ENCODE data around the gene LTC4S. TPM values are rescaled to one million over a fixed set of nuclear protein-coding genes. Genes with fewer than 3 reads are reported as not detected.

LTC4S gene
- total and polyA plus RNA-seq, 2 donors (not counting 3 experiments of a cell fraction or from before 2014, with no cell fraction given), result 0.95 to 6.3 TPM

DNA sequence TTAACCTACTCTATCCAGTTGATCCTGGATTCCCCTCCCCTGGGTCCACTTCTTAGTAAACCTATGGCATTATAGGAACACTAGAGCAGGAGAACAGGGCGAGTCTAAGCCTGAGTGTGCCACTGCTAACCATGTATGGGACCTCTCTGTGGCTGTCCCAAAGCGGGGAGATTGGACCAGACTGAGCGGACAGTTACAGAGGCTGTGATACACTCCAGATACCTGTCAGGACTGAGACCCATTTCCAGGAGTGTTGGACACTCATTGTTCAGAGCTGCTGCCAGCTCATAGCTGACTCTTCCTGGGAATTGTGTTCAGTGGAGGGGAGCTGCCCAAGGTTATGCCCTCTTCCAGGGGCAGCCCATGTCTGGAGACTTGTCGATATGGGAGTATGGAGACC is 11.9 kb upstream of the LTC4S start:
- intact Hi-C loops (cut with micrococcal nuclease) (no loop called here), dilution Hi-C loops (cut with MboI; ENCODE audit: extremely low pct_ligation_motif_present, low sequenced_read_pairs) (no loop called here)
- Histone ChIP-seq H3K27ac (ENCODE audit: insufficient read depth, low read depth, low read length) (no peak overlapping the region), H3K9me1 (replicated peaks; ENCODE audit: control insufficient read depth, extremely low read depth, insufficient read depth, low read length) (no peaks in the 10 kb centered on the region), H3K4me2 (ENCODE audit: insufficient read depth, low read length) (no peak overlapping the region), H3K4me3 (replicated peaks in 1 of 3; ENCODE audit: insufficient read depth in 1 of 3, low read depth in 1 of 3, low read length in 3 of 3) (no peak overlapping the region), H3K36me3 (ENCODE audit: control insufficient read depth in 2 of 2, extremely low read depth in 1 of 2, insufficient read depth in 2 of 2, low read length in 2 of 2) (peaks cover 0 to 9% of the 10 kb centered on the region in 2 experiments), H3K79me2 (ENCODE audit: control insufficient read depth, insufficient read depth, low read length) (no peaks in the 10 kb centered on the region), H3K9me3 (replicated peaks; ENCODE audit: control insufficient read depth, insufficient read depth, low read length) (no peaks in the 10 kb centered on the region), H3K9ac (replicated peaks; ENCODE audit: extremely low read depth, insufficient read depth, low read length) (no peak overlapping the region), H3K4me1 (ENCODE audit: control insufficient read depth, extremely low read depth, insufficient read depth, low read length) (peaks cover 13% of the 10 kb centered on the region), H3K27me3 (ENCODE audit: control insufficient read depth in 2 of 2, insufficient read depth in 2 of 2, low read length in 2 of 2) (no peaks in the 10 kb centered on the region), H4K20me1 (replicated peaks; ENCODE audit: control insufficient read depth, extremely low read depth, insufficient read depth, low read length) (no peaks in the 10 kb centered on the region), H2AFZ (ENCODE audit: low read depth, low read length) (no peak overlapping the region)
- no TSS peak for BruUV-seq (replicated peaks)
- ChIA-PET POLR2A (no interaction called here), CTCF (interaction anchor here (1.0 to 1.6 kb wide), 2 partner anchors 19 to 49 kb away, joined by 3 to 6 read pairs; no protein-coding TSS in a partner anchor)
- DNase-seq (ENCODE audit: low read depth, low spot score) (no peak), FAIRE-seq (no peak)
- TF ChIP-seq EZH2 (IDR thresholded peaks at IDR 0.05; ENCODE audit: borderline replicate concordance, low read depth, low read length, severe bottlenecking), result no peak
- no peak for TF ChIP-seq POLR2A (IDR thresholded peaks at IDR 0.05; ENCODE audit: low read depth, low read length)
- no peak for TF ChIP-seq CTCF (IDR thresholded peaks at IDR 0.05; ENCODE audit: extremely low read depth in 1 of 2, insufficient read depth in 1 of 2, low read depth in 1 of 2, low read length in 2 of 2)
- no peak for TF ChIP-seq MYC (IDR thresholded peaks at IDR 0.05; ENCODE audit: low read depth, low read length)
- no peak for TF ChIP-seq JUN (IDR thresholded peaks at IDR 0.05; ENCODE audit: borderline replicate concordance, insufficient read depth, insufficient read length, low read depth)
- no peak for TF ChIP-seq POLR2AphosphoS5 (IDR thresholded peaks at IDR 0.05; ENCODE audit: insufficient read depth, low read depth, low read length)
- no peak for TF ChIP-seq GATA2 (IDR thresholded peaks at IDR 0.05; ENCODE audit: insufficient read depth, insufficient read length, low read depth, low read length)
- TF ChIP-seq, protein P1, sequence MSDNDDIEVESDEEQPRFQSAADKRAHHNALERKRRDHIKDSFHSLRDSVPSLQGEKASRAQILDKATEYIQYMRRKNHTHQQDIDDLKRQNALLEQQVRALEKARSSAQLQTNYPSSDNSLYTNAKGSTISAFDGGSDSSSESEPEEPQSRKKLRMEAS (IDR thresholded peaks at IDR 0.05; ENCODE audit: insufficient read depth, insufficient read length), result no peak
- no peak for TF ChIP-seq FOS (IDR thresholded peaks at IDR 0.05; ENCODE audit: borderline replicate concordance, insufficient read depth, low read length)

All from endothelial cell of umbilical vein (primary cell).